Stimulated activated CD8-positive, alpha-beta memory T cell treated with anti-CD3 and anti-CD28 coated beads, Interleukin-2, amount 100 ng/mL, for 1 hour (primary cell): ENCODE measurements around the gene APOC3.

Experiments used
- DNase-seq, 2 donors: peaks; one replicate each; pipeline ENCODE4 v3.0.0-alpha.2; 2020; ENCODE audit warnings: low read depth in 2 of 2

The APOC3 gene

GRCh38 chr11:116849060-116849459 lies 19.4 kb downstream of the APOC3 start:
- no peak for DNase-seq

- no peak for DNase-seq
Measured at GRCh38 chr11:116849486-116849885, 19.8 kb downstream of the APOC3 start.

GRCh38 chr11:116851626-116852025 lies 21.9 kb downstream of the APOC3 start:
- peak; percentile 10 to 20 for DNase-seq

- DNase-seq, result no peak
Measured at GRCh38 chr11:116852261-116853031, 22.7 kb downstream of the APOC3 start.

GRCh38 chr11:116853461-116854073 lies 23.9 kb downstream of the APOC3 start:
- peak; percentile 13 to 24 for DNase-seq

GRCh38 chr11:116855413-116855812 lies 25.7 kb downstream of the APOC3 start:
- no peak for DNase-seq

GRCh38 chr11:116856423-116856822 lies 26.7 kb downstream of the APOC3 start:
- no peak for DNase-seq

- DNase-seq, result no peak
Measured at GRCh38 chr11:116857316-116857715, 27.6 kb downstream of the APOC3 start.

- DNase-seq, result no peak
Measured at GRCh38 chr11:116857936-116858335, 28.2 kb downstream of the APOC3 start.

GRCh38 chr11:116859175-116859574 lies 29.5 kb downstream of the APOC3 start:
- DNase-seq, result no peak

- no peak for DNase-seq
Measured at GRCh38 chr11:116860303-116860702, 30.6 kb downstream of the APOC3 start.

- no peak for DNase-seq
Measured at GRCh38 chr11:116861539-116861938, 31.8 kb downstream of the APOC3 start.

- no peak for DNase-seq
Measured at GRCh38 chr11:116862185-116862584, 32.5 kb downstream of the APOC3 start.

- no peak for DNase-seq
Measured at GRCh38 chr11:116862951-116863350, 33.2 kb downstream of the APOC3 start.

GRCh38 chr11:116864531-116864930 lies 34.8 kb downstream of the APOC3 start:
- no peak for DNase-seq

GRCh38 chr11:116865696-116866095 lies 36.0 kb downstream of the APOC3 start:
- no peak for DNase-seq

- DNase-seq, result no peak
Measured at GRCh38 chr11:116866804-116867455, 37.2 kb downstream of the APOC3 start.

- no peak for DNase-seq
Measured at GRCh38 chr11:116867619-116868018, 37.9 kb downstream of the APOC3 start.

- DNase-seq, result no peak
Measured at GRCh38 chr11:116868066-116868465, 38.4 kb downstream of the APOC3 start.

GRCh38 chr11:116869610-116870009 lies 39.9 kb downstream of the APOC3 start:
- no peak for DNase-seq

- DNase-seq, result no peak
Measured at GRCh38 chr11:116870054-116870453, 40.3 kb downstream of the APOC3 start.

GRCh38 chr11:116871248-116871647 lies 41.5 kb downstream of the APOC3 start:
- no peak for DNase-seq

GRCh38 chr11:116873381-116873780 lies 43.7 kb downstream of the APOC3 start:
- DNase-seq, result no peak
